Esophagus muscularis mucosa (tissue), 4 donors: Measurements from ENCODE around the gene DRD3. TPM values are rescaled to one million over a fixed set of nuclear protein-coding genes. Genes with fewer than 3 reads are reported as not detected.

Source experiments
- DNase-seq: peaks from one replicate; pipeline ENCODE4 v3.0.0-alpha.2; 2017; ENCODE audit errors: extremely low spot score
- H3K27ac ChIP-seq, 4 donors: fragments of 200-600 bp; sonication (generic); replicated peaks in 1 of 4; 1 replicate in 3 of 4; 2 replicates in 1 of 4; pipeline ENCODE4 v1.5.1; 2016 to 2019; ENCODE audit warnings: mild to moderate bottlenecking in 1 of 4
- H3K27me3 ChIP-seq, 4 donors: fragments of 200-600 bp; sonication (generic); one replicate each; pipeline versions ENCODE4 v1.5.1 to v1.6.0; 2016 to 2019
- H3K36me3 ChIP-seq, 4 donors: fragments of 200-600 bp; sonication (generic); one replicate each; pipeline ENCODE4 v1.5.1; 2016 to 2019
- H3K4me1 ChIP-seq, 4 donors: fragments of 200-600 bp; sonication (generic); one replicate each; pipeline ENCODE4 v1.5.1; 2016 to 2019
- H3K4me3 ChIP-seq, 4 donors: fragments of 200-600 bp; sonication (generic); 1 replicate in 2 of 4; 2 replicates in 2 of 4; pipeline ENCODE4 v1.5.1; 2016 to 2019; ENCODE audit warnings: mild to moderate bottlenecking in 4 of 4, moderate library complexity in 1 of 4
- H3K9me3 ChIP-seq, 4 donors: fragments of 200-600 bp; sonication (generic); 1 replicate in 3 of 4; 2 replicates in 1 of 4; pipeline ENCODE4 v1.5.1; 2016 to 2019
- EP300 ChIP-seq: sonication (generic); formaldehyde crosslinking; IDR thresholded peaks from one replicate; pipeline ENCODE4 v1.6.1; 2017; ENCODE audit warnings: antibody characterized with exemption
- POLR2A ChIP-seq: fragments of 450-650 bp; IDR thresholded peaks from one replicate; pipeline ENCODE4 v1.6.1; 2017; ENCODE audit warnings: antibody characterized with exemption, moderate library complexity, mild to moderate bottlenecking, low read depth
- POLR2AphosphoS5 ChIP-seq, 2 donors: sonication (generic); formaldehyde crosslinking; IDR thresholded peaks; one replicate each; pipeline ENCODE4 v1.6.1; 2017; ENCODE audit warnings: antibody characterized with exemption in 2 of 2
- WGBS: methylation state at CpG from one replicate; pipeline ENCODE4 v1.1.5; 2018; 5-methylcytosine and 5-hydroxymethylcytosine counted together
- intact Hi-C: fragments of 100-400 bp; cut with DNase I; formaldehyde crosslinking; loops from one replicate; pipeline ENCODE4 v1.15.1; 2023
- total RNA-seq, 4 donors: library from RNA; depleted of rRNA; stranded (reverse); fragments of >200 nt; gene quantifications; one replicate each; pipeline versions ENCODE4 v1.1.0 to v1.2.1, GENCODE V29; 2016
- TF ChIP-seq, protein P1 (sequence below), 3 experiments: fragments of 200-600 bp in 2 of 3; fragments of 450-650 bp in 1 of 3; sonication (generic) in 2 of 3; IDR thresholded peaks; one replicate each; pipeline ENCODE4 v1.5.1; 2017 to 2019; ENCODE audit warnings: antibody characterized with exemption in 3 of 3, mild to moderate bottlenecking in 2 of 3, moderate library complexity in 1 of 3

Gene DRD3
- total RNA-seq, 4 donors from 2014 or later: not detected

- H3K27me3 ChIP-seq: no peaks in the 10 kb centered on the region
- peaks cover 0 to 7% (median 4%) of the 10 kb centered on the region in 4 donors for H3K4me1 ChIP-seq
- no peaks in the 10 kb centered on the region for H3K36me3 ChIP-seq
- no peak for DNase-seq
- H3K4me3 ChIP-seq: no peak overlapping the region
- TF ChIP-seq POLR2AphosphoS5 (IDR thresholded peaks at IDR 0.05) (no peak), POLR2A (no peak), EP300 (no peak)
- TF ChIP-seq, protein P1, sequence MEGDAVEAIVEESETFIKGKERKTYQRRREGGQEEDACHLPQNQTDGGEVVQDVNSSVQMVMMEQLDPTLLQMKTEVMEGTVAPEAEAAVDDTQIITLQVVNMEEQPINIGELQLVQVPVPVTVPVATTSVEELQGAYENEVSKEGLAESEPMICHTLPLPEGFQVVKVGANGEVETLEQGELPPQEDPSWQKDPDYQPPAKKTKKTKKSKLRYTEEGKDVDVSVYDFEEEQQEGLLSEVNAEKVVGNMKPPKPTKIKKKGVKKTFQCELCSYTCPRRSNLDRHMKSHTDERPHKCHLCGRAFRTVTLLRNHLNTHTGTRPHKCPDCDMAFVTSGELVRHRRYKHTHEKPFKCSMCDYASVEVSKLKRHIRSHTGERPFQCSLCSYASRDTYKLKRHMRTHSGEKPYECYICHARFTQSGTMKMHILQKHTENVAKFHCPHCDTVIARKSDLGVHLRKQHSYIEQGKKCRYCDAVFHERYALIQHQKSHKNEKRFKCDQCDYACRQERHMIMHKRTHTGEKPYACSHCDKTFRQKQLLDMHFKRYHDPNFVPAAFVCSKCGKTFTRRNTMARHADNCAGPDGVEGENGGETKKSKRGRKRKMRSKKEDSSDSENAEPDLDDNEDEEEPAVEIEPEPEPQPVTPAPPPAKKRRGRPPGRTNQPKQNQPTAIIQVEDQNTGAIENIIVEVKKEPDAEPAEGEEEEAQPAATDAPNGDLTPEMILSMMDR (IDR thresholded peaks at IDR 0.05): no peak
- intact Hi-C loops: no loop called here
- 86% methylated on average over 9 of the region's 9 CpGs for WGBS
- H3K9me3 ChIP-seq: no peaks in the 10 kb centered on the region
- no peak overlapping the region for H3K27ac ChIP-seq
Measured at GRCh38 chr3:114147251-114147650, 31.6 kb downstream of the DRD3 start.

- H3K27me3 ChIP-seq: no peaks in the 10 kb centered on the region
- peaks cover 0 to 7% (median 2%) of the 10 kb centered on the region in 4 donors for H3K4me1 ChIP-seq
- no peak overlapping the region for H3K27ac ChIP-seq
- 76% methylated on average over 7 of the region's 7 CpGs for WGBS
- no peak overlapping the region for H3K4me3 ChIP-seq
- no peaks in the 10 kb centered on the region for H3K9me3 ChIP-seq
- no peak for DNase-seq
- TF ChIP-seq EP300: no peak
- TF ChIP-seq, protein P1 (IDR thresholded peaks at IDR 0.05): no peak
- no peak for TF ChIP-seq POLR2AphosphoS5 (IDR thresholded peaks at IDR 0.05)
- TF ChIP-seq POLR2A: no peak
- no peaks in the 10 kb centered on the region for H3K36me3 ChIP-seq
- intact Hi-C loops: no loop called here
Measured at GRCh38 chr3:114144909-114145688, 33.8 kb downstream of the DRD3 start.

- peaks cover 0 to 7% (median 2%) of the 10 kb centered on the region in 4 donors for H3K4me1 ChIP-seq
- TF ChIP-seq POLR2AphosphoS5 (IDR thresholded peaks at IDR 0.05) (no peak), POLR2A (no peak), EP300 (no peak)
- TF ChIP-seq, protein P1 (IDR thresholded peaks at IDR 0.05): no peak
- DNase-seq: no peak
- intact Hi-C loops: no loop called here
- no peak overlapping the region for H3K27ac ChIP-seq
- no peaks in the 10 kb centered on the region for H3K27me3 ChIP-seq
- no peaks in the 10 kb centered on the region for H3K36me3 ChIP-seq
- no peak overlapping the region for H3K4me3 ChIP-seq
- no peaks in the 10 kb centered on the region for H3K9me3 ChIP-seq
- 75% methylated on average over 1 of the region's 1 CpG for WGBS
Measured at GRCh38 chr3:114143817-114144216, 35.0 kb downstream of the DRD3 start.

DNA sequence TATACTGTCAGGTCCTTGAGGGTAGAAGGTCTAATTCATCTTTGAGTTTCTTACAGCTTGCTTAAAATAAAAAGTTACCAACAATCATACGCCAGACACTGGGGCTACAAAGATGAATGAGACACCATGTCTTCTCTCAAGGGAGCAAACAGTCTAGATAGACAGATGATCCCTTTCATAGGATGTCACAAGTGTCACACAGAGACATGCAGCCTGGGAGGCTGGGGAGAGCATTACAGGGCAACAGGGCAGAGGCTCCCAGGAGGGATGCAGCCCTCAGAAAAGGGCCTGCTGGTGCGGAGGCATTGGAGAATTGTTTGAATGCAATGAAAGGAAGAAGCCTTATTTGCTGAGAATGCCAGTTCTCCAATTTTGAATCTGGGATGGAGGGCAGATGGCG, 39.0 kb downstream of the DRD3 start:
- intact Hi-C loops: no loop called here
- H3K4me3 ChIP-seq: no peak overlapping the region
- H3K36me3 ChIP-seq: no peaks in the 10 kb centered on the region
- 83% methylated on average over 3 of the region's 3 CpGs for WGBS
- TF ChIP-seq EP300: no peak
- no peak overlapping the region for H3K27ac ChIP-seq
- no peak for DNase-seq
- no peaks in the 10 kb centered on the region for H3K9me3 ChIP-seq
- H3K27me3 ChIP-seq: no peaks in the 10 kb centered on the region
- H3K4me1 ChIP-seq: no peaks in the 10 kb centered on the region

DNA sequence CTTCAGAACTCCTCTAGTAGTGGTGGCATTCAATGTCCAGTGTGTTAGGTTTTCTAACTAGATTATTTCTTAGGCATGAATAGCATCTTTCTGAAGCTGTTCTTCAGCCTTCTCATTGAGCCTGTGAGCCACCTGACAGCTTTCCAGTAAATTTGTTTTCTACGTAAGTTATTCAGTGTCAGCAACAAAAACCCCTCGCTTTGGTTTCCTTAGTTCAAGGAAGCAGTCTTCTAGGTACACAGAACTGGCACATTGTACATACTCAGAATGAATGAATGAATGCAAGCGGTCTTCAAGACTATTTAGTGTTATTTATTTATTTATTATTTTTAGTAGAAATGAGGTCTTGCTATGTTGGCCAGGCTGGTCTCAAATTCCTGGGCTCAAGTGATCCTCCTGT, 44.9 kb downstream of the DRD3 start:
- Histone ChIP-seq H3K4me3 (no peak overlapping the region), H3K4me1 (no peaks in the 10 kb centered on the region), H3K36me3 (no peaks in the 10 kb centered on the region), H3K9me3 (no peaks in the 10 kb centered on the region), H3K27me3 (no peaks in the 10 kb centered on the region), H3K27ac (no peak overlapping the region)
- TF ChIP-seq POLR2A (no peak), EP300 (no peak), POLR2AphosphoS5 (IDR thresholded peaks at IDR 0.05) (no peak)
- TF ChIP-seq, protein P1 (IDR thresholded peaks at IDR 0.05): no peak
- intact Hi-C loops: no loop called here
- 97% methylated on average over 3 of the region's 3 CpGs for WGBS
- DNase-seq: no peak
